ENCODE results near the gene PRSS38. TPM values are rescaled to one million over a fixed set of nuclear protein-coding genes. Genes with fewer than 3 reads are reported as not detected.

PRSS38 gene
- total RNA-seq, 6 donors from 2014 or later, result not detected

GRCh38 chr1:227828786-227829185 is 13.3 kb downstream of the PRSS38 start:
- no peak overlapping the region for H3K27ac ChIP-seq
- no peaks in the 10 kb centered on the region for H3K27me3 ChIP-seq
- H3K36me3 ChIP-seq, result no peaks in the 10 kb centered on the region
- 65 to 90% methylated on average over 2 to 3 of the region's 3 CpGs for WGBS, 2 donors
- peaks cover 0 to 10% (median 0%) of the 10 kb centered on the region in 4 donors for H3K9me3 ChIP-seq
- no peaks in the 10 kb centered on the region for H3K4me1 ChIP-seq
- TF ChIP-seq POLR2A (IDR thresholded peaks at IDR 0.05) (no peak), EP300 (IDR thresholded peaks at IDR 0.05) (no peak), CTCF (IDR thresholded peaks at IDR 0.05) (no peak), POLR2AphosphoS5 (IDR thresholded peaks at IDR 0.05) (no peak)
- no peak overlapping the region for H3K4me3 ChIP-seq
- no peak for DNase-seq
- ATAC-seq (ENCODE audit: low FRiP score in 2 of 2), result no peak

GRCh38 chr1:227838181-227838580 is 22.7 kb downstream of the PRSS38 start:
- Histone ChIP-seq H3K27me3 (no peaks in the 10 kb centered on the region), H3K4me1 (no peaks in the 10 kb centered on the region), H3K9me3 (no peaks in the 10 kb centered on the region), H3K4me3 (no peak overlapping the region), H3K27ac (no peak overlapping the region), H3K36me3 (no peaks in the 10 kb centered on the region)
- 87 to 92% methylated on average over 6 to 7 of the region's 7 CpGs for WGBS, 2 donors
- TF ChIP-seq POLR2A (IDR thresholded peaks at IDR 0.05) (no peak), POLR2AphosphoS5 (IDR thresholded peaks at IDR 0.05) (no peak), CTCF (IDR thresholded peaks at IDR 0.05) (no peak), EP300 (IDR thresholded peaks at IDR 0.05) (no peak)
- peak in 1 of 2 donors; percentile 22 for DNase-seq
- no peak for ATAC-seq (ENCODE audit: low FRiP score in 2 of 2)

DNA sequence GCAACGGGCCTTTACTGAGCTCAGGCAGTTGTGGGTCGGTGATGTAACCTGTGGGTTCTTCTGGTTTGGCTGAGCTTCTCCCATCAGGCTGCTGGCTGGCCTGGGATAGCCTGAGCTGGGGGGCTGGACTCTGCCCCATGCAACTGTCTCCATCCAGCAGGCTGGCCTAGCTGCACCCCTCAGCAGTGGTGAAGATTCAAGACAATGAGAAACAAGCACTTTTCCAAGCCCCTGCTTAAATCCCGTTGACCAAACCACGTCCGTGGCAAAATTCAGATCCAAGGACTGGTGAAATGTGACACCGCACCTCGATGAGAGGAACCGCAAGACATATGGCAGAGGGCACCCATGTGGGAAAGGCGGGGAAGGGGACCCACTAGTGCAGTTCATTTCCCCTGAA is 25.6 kb downstream of the PRSS38 start:
- WGBS, 2 donors, result 72 to 77% methylated on average over 9 of the region's 9 CpGs

DNA sequence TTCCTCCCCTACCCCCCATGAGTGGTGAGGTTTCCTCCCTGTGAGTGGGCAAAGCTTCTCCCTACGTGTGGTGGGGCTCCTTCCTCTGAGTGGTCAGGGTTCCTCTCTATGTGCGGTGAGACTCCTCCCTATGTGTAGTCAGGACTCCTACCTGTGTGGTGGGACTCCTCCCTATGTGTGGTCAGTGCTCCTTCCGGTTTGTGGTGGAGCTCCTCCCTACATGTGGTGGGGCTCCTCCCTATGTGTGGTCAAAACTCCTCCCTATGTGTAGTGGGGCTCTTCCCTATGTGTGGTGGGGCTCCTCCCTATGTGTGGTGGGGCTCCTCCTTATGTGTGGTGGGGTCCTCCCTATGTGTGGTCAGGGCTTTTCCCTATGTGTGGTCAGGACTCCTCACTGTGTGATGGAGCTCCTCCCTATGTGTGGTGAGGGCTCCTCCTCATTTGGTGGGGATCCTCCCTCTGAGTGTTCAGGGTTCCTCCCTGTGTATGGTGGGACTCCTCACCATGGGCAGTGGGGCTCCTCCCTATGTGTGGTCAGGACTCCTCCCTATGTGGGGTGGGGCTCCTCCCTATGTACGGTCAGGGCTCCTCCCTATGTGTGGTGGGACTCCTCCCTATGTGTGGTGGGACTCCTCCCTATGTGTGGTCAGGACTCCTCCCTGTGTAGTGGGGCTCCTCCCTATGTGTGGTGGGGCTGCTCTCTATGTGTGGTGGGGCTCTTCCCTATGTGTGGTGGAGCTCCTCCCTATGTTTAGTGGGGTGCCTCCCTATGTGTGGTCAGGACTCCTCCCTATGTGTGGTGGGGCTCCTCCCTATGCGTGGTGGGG is 29.1 kb downstream of the PRSS38 start:
- H3K4me1 ChIP-seq, result no peaks in the 10 kb centered on the region
- no peak overlapping the region for H3K4me3 ChIP-seq
- DNase-seq (no peak), ATAC-seq (ENCODE audit: low FRiP score in 2 of 2) (peak in 1 of 2 donors; percentile 52)
- WGBS, 2 donors, result 48 to 72% methylated on average over 3 to 5 of the region's 5 CpGs
- H3K9me3 ChIP-seq, result peaks cover 0 to 4% (median 0%) of the 10 kb centered on the region in 4 donors
- no peak overlapping the region for H3K27ac ChIP-seq
- H3K36me3 ChIP-seq, result no peaks in the 10 kb centered on the region
- no peaks in the 10 kb centered on the region for H3K27me3 ChIP-seq
- TF ChIP-seq CTCF (IDR thresholded peaks at IDR 0.05) (no peak), EP300 (IDR thresholded peaks at IDR 0.05) (no peak), POLR2AphosphoS5 (IDR thresholded peaks at IDR 0.05) (no peak), POLR2A (IDR thresholded peaks at IDR 0.05) (no peak)

More for the DNA sequence above, 25.6 kb downstream of the PRSS38 start:
- Histone ChIP-seq H3K4me1 (no peaks in the 10 kb centered on the region), H3K4me3 (no peak overlapping the region), H3K9me3 (no peaks in the 10 kb centered on the region), H3K27me3 (no peaks in the 10 kb centered on the region), H3K36me3 (no peaks in the 10 kb centered on the region), H3K27ac (no peak overlapping the region)
- ATAC-seq (ENCODE audit: low FRiP score in 2 of 2) (no peak), DNase-seq (peak in 1 of 2 donors; percentile 7)
- TF ChIP-seq EP300 (IDR thresholded peaks at IDR 0.05) (no peak), CTCF (IDR thresholded peaks at IDR 0.05) (no peak), POLR2A (IDR thresholded peaks at IDR 0.05) (no peak), POLR2AphosphoS5 (IDR thresholded peaks at IDR 0.05) (no peak)

- peak in 1 of 2 donors; percentile 6 for ATAC-seq (ENCODE audit: low FRiP score in 2 of 2)
- H3K9me3 ChIP-seq, result peaks cover 0 to 4% (median 0%) of the 10 kb centered on the region in 4 donors
- no peaks in the 10 kb centered on the region for H3K4me1 ChIP-seq
- TF ChIP-seq POLR2AphosphoS5 (IDR thresholded peaks at IDR 0.05) (no peak), CTCF (IDR thresholded peaks at IDR 0.05) (no peak), EP300 (IDR thresholded peaks at IDR 0.05) (no peak), POLR2A (IDR thresholded peaks at IDR 0.05) (no peak)
- 81% methylated on average over 2 of the region's 3 CpGs; no CpG with 5 or more reads in 1 of the 2 donors for WGBS, 2 donors
- no peak overlapping the region for H3K27ac ChIP-seq
- H3K27me3 ChIP-seq, result no peaks in the 10 kb centered on the region
- no peak for DNase-seq
- no peaks in the 10 kb centered on the region for H3K36me3 ChIP-seq
- no peak overlapping the region for H3K4me3 ChIP-seq
These were observed 29.6 kb downstream of the PRSS38 start for GRCh38 chr1:227845147-227845458.
